PC-9 (cell line): Measurements from ENCODE around the gene TSLP.

Experiments
- EZH2 ChIP-seq: fragments of 200-600 bp; sonication (generic); IDR thresholded peaks from 2 replicates; pipeline ENCODE4 v1.8.0; 2017; ENCODE audit warnings: antibody characterized with exemption, low read depth
- TF ChIP-seq, protein P1 (sequence below): fragments of 200-600 bp; sonication (generic); conservative IDR thresholded peaks from 2 replicates; pipeline ENCODE4 v1.6.1; 2017; ENCODE audit warnings: mixed run types, antibody characterized with exemption, mild to moderate bottlenecking, moderate library complexity

GRCh38 chr5:111120911-111121310, 49.4 kb downstream of the TSLP start:
- TF ChIP-seq, protein P1, sequence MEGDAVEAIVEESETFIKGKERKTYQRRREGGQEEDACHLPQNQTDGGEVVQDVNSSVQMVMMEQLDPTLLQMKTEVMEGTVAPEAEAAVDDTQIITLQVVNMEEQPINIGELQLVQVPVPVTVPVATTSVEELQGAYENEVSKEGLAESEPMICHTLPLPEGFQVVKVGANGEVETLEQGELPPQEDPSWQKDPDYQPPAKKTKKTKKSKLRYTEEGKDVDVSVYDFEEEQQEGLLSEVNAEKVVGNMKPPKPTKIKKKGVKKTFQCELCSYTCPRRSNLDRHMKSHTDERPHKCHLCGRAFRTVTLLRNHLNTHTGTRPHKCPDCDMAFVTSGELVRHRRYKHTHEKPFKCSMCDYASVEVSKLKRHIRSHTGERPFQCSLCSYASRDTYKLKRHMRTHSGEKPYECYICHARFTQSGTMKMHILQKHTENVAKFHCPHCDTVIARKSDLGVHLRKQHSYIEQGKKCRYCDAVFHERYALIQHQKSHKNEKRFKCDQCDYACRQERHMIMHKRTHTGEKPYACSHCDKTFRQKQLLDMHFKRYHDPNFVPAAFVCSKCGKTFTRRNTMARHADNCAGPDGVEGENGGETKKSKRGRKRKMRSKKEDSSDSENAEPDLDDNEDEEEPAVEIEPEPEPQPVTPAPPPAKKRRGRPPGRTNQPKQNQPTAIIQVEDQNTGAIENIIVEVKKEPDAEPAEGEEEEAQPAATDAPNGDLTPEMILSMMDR = no peak
- TF ChIP-seq EZH2 = no peak
